Activated naive CD8-positive, alpha-beta T cell treated with anti-CD3 and anti-CD28 coated beads, Interleukin-2, amount 50 U/mL, for 16 hours (primary cell): ENCODE results near the gene EXOC4.

ENCODE experiments used
- DNase-seq: peaks from one replicate; pipeline ENCODE4 v3.0.0-alpha.2; 2020; ENCODE audit warnings: low read depth, low spot score

Gene EXOC4

DNA sequence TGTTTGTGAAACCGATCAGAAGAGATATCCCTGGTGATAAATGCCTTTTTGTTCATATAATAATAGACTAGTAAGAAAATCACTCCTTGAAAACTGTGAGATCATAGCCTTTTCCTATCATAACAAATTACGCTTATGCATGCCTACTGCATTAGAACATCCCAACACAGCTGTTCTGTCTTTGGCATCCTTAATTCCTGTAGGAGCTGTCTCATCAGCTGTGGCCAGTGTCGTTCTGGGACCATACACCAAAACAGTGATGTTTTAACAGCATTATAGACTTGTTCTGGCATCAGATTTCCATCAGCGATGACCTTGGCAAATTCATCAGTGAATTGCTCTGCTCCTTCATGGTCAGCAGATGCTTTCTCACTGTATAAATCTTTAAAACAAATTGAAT, 450.7 kb downstream of the EXOC4 start:
- DNase-seq, result no peak

DNA sequence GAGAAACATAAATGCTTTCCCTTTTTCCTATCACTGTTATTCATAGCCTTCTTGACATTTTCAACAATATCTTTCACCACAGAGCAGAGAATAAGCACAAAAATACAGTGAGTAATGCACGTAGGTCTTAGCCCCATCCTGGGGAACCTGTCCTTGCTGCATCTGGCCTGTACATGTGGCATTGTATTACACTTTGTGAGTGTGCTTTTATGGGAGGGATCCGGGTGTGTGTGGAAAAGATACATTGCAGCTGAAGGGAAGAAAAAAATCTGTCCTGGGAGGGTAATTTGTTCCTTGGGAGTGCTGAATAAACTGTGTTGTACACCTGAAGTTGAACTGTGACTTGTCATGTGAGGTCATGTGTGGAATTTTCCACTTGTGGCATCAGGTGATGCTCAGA, 451.6 kb downstream of the EXOC4 start:
- DNase-seq, result no peak

GRCh38 chr7:133705596-133705995, 452.7 kb downstream of the EXOC4 start:
- DNase-seq, result no peak

DNA sequence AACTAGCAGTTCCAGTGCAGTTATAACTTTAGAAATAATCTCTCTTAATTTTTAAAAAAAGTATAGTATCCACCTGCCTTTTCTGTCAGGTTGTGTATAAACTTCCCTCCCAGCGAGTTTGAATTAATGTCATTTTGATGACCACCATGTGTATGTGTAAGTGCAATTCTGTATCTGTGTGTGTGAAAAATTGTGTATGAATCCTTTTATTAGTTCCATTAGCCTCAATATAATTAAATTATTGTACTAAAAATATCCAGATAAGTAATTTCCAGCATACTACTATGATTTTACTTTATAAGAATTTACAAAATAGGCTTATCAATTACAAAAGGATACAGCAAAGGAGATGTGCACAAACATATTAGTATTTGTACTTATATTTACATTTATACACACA, 453.1 kb downstream of the EXOC4 start:
- DNase-seq, result no peak

DNA sequence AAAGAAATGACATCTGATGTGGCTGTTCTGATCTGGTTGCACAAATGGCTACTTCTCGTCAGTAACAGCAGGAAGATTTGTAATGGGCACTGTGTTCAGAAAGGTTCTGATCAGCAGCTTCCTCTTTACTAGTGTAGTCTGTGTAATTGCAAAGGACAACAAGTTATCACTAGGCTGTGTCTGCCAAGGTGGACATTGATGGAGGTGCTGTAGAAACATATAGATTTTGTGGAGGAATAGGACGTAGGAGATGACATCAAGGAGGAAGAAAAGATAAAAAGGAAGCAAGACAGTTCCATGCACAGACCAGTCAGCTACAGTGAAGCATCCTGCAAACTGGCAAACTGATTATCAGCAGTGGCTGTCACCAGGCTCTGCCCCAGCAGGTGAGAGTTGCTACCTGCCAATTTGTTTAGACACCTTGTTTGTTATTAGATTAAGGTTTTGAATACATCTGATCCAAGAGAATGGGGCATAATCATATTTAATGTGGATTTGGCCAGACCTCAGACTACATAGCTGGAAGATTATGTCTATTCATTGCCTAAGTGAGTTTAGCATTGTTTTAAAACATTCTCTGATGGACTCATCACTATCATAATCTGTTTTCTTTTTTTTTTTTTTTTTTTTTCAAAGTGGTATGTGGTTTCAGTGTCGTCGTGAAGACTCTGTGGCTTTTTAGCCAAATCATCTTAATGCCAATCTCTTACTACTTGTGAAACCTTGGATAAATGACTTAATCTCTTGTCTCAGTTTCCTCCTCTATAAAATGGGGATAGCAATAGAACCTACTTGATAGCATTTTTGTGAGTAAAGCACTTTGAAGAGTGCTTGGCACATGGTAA, 456.4 kb downstream of the EXOC4 start:
- DNase-seq, result no peak

DNA sequence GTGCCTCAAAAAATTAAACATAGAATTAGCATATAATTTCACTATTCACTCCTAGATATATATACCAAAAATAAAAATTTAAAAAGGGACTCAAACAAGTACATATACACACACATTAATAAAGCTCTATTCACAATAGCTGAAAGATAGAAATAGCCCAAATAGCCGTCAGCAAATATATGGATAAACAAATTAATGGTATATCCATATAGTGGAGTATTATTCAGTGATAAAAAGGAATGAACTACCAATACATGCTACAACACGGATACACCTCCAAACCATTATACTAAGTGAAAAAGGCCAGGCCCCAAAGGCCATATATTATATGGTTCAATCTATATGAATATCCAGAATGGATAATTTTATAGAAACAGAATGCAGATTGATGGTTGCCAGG, 459.7 kb downstream of the EXOC4 start:
- DNase-seq, result no peak

- no peak for DNase-seq
These were observed 461.8 kb downstream of the EXOC4 start for GRCh38 chr7:133714654-133715053.

DNA sequence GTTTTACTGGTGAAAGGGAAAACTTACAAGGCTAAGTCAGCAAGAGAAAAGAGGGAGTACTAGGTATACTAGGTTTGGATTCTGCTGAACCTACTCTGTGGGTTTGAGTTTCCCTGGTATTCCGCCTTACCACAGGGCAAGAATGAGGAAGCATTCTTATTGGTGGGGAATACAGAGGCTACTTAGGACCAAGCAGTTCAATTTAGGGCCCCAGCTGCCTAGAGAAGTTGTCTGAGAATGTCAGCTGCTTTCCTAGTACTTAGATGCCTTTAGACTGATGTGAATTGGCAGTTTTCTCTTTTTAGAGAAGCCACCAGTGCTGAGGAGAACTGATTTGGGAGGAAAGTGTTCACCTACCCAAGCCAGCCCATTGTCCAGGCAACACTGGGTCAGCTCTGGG, 465.3 kb downstream of the EXOC4 start:
- no peak for DNase-seq

DNA sequence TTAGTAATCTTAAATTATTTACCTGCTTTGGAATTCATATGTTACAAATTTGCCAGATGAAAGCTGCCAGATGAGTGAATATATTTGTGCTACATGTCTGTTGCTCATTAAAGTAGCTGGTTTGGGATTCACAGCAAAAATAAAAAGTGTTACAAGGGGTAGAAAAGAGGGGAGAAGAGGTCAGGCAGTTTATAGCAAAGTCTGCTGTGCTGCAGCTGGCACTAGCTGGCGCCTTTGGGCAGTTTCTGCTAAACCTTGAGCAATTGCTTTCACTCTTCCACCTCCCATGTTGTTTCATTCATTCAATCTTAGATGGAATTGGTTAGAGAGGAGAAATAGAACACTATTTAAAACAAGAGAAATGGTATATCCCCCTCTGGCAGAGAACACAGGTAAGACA, 470.2 kb downstream of the EXOC4 start:
- DNase-seq, result no peak

GRCh38 chr7:133724148-133724547, 471.3 kb downstream of the EXOC4 start:
- no peak for DNase-seq

GRCh38 chr7:133724694-133725093, 471.8 kb downstream of the EXOC4 start:
- no peak for DNase-seq

GRCh38 chr7:133727476-133728214, 474.8 kb downstream of the EXOC4 start:
- no peak for DNase-seq

DNA sequence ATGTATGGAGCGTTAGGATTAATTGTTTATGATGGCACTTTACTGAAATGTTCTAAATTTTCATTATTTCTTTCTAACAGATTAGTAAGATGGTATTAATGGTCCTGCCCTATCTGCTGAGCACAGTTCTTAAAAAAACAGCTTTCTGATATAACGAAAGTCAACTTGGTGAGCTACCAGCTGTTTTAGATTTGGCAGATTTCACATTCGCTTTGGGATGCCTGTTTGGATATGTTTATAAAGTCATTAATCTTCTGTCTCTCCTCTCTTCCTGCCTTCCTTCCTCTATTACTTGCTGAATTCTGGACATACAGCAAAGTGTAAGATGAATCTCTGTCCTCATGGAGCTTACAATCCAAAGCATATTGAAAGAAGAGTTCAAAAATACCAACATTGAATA, 477.5 kb downstream of the EXOC4 start:
- DNase-seq, result no peak

DNA sequence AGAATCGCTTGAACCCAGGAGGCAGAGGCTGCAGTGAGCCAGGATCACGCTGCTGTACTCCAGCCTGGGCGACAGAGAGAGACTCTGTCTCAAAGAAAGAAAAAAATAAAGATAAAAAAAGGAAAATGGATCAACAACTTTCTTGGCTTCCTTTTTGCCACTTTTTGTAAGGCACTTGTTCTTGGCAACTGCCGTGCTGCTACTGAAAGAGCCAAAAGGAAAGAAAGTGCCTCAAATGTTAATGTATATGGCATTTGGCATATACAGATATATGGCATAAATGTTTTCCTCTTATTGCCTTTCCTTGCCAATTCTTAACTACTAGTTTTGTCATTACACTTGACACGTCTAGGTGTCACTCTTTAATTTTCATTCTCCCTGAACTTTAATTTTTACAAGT, 480.5 kb downstream of the EXOC4 start:
- DNase-seq, result no peak

GRCh38 chr7:133735222-133735621, 482.3 kb downstream of the EXOC4 start:
- DNase-seq, result no peak

DNA sequence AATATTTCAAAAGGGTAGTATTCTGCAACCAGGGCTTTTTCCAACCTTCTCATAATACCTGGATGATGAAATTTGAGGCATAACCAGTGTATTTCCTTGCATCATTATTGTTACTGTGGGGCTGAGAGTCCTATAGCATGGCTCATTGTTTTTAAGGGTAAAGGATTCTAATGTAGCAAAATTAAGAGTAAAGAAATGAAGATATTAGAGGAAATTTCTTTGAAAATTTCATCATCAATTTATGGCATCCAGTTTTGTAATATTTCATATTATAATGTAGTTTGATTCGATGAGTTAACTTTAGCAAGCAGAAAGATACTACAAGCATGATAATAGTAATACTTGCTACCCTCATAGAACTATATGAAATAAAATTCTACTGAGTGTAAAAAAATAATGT, 486.9 kb downstream of the EXOC4 start:
- no peak for DNase-seq

- no peak for DNase-seq
These were observed 488.2 kb downstream of the EXOC4 start for GRCh38 chr7:133741078-133741477.

DNA sequence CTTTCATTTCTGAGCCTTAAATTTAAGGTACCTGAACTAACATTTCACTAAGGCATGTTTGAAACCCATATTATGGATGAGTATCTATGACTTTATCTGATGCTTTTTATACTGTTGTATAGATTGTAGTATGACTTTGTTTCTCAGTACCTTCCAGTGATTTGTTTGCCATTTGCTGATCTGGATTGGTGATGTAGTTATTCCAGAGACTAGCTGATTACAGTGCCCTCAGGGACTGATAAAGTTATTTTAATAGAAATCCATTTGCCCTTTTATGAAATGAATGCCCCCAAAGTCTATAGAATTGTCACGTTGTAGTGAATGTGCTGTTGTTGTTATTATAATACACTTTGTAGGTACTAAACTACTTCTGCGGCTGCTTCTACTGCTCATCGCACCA, 488.8 kb downstream of the EXOC4 start:
- no peak for DNase-seq

DNA sequence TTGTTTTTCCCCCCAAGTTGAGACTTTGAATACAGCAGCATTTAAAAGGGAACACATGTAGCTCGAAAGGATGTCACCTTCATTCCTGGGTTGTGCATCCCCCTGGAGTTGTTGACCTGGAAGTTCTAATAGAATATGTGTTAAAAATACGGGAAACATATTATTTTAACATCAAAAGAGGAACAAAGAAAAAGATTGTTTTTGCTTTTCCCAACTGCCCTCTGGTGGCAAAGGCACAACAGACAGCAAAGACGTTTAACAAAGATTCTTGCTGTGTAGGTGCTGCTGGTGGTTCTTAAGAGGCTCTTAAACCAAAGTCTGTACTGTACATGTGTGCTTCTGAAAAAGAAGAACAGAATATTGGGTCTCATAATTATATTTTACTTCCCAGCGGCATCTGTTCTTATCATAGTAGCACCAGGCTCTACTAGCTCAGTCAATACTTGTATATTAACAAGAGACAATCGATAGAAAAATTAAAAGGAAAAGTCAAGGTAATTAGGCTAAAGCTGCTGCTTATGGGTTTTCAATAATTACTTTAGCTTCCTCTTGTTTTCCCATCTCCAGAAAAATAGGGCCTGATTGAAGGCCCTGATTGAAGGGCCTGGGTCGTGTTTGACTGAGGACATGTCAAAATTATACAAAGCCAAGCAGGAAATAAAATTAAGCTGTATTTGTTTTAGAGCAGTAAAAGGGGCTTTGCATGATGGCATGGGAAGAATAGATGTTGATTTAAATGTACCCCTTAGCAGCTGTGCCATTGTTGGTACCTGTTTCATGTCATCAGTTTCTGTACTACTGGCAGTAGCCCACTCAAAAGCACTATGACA, 490.0 kb downstream of the EXOC4 start:
- no peak for DNase-seq

GRCh38 chr7:133744451-133744850, 491.6 kb downstream of the EXOC4 start:
- no peak for DNase-seq

- no peak for DNase-seq
These were observed 493.4 kb downstream of the EXOC4 start for GRCh38 chr7:133746305-133746704.

DNA sequence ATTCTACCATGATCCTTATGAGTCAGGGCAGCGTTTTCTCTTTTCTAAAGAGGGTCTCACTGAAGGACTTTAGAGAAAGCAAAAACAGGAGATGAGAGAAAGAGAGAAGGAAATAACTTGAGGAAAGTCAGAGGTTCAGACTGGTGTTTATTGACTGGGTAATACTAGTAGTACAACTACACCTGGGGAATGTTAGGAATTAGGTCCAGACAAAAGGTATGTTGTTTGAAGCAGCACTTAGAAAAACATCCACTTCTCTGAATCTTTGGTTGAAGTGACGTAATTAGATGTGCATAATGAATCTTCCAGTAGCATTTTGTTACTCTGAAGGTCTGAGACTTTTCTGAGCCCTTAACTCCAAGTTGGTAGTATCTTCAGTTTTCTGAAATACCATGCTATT, 494.0 kb downstream of the EXOC4 start:
- DNase-seq, result no peak
